ENCODE data around the gene RPH3AL. TPM values are rescaled to one million over a fixed set of nuclear protein-coding genes. Genes with fewer than 3 reads are reported as not detected.

Gene RPH3AL
- total RNA-seq, 1 experiment from 2014 or later = 3.0 TPM

DNA sequence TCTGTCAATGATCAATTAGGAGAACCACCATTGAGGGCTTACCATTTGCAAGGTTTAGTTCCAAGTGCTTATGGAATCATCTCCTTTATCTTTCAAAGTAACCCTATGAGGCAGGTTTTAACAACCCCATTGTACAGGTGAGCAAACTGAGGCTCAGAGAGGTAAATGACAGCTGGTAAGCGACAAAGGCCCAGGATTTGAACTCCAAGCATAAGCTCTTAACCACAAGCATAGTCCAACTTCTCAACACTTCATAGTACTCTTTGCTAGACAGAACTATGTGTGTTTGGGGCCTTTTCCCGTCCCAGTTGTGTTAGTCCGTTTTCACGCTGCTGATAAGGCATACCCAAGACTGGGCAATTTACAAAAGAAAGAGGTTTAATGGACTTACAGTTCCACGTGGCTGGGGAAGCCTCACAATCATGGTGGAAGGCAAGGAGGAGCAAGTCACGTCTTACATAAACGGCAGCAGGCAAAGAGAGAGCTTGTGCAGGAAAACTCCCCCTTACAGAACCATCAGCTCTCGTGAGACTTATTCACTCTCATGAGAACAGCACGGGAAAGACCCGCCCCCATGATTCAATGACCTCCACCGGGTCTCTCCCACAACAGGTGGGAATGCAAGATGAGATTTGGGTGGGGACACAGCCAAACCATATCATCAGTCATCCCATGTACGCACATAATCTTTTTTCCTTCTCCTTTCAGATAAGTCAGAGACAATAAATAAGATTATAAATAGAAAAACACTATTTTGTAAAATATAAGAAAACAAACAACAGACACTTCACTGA, 6.4 kb downstream of the RPH3AL start:
- Histone ChIP-seq H3K23me2 (ENCODE audit: insufficient read length, low read depth, low read length, poor library complexity, severe bottlenecking) (no peaks in the 10 kb centered on the region), H2AK5ac (ENCODE audit: insufficient read length, low read length) (no peak overlapping the region), H2BK15ac (ENCODE audit: low read depth, low read length) (no peak overlapping the region), H3K23ac (ENCODE audit: insufficient read length, low read depth, low read length) (no peak overlapping the region), H3K9me3 (ENCODE audit: control insufficient read depth, low read depth, low read length) (no peaks in the 10 kb centered on the region), H2BK20ac (ENCODE audit: low read depth, low read length, poor library complexity, severe bottlenecking) (no peak overlapping the region), H3K27me3 (ENCODE audit: insufficient read depth, low read length) (no peaks in the 10 kb centered on the region), H2AFZ (ENCODE audit: low read length) (no peak overlapping the region), H2BK12ac (ENCODE audit: insufficient read length, low read depth, low read length) (no peak overlapping the region), H3K18ac (ENCODE audit: insufficient read length, low read depth, low read length) (no peak overlapping the region), H4K20me1 (ENCODE audit: control insufficient read depth, insufficient read depth, insufficient read length) (no peaks in the 10 kb centered on the region), H3K27ac (ENCODE audit: insufficient read length, low read depth, low read length) (no peak overlapping the region), H3K79me1 (ENCODE audit: insufficient read depth, low read depth, low read length, poor library complexity, severe bottlenecking) (no peaks in the 10 kb centered on the region), H2BK5ac (ENCODE audit: insufficient read length, low read length) (no peak overlapping the region), H3K14ac (ENCODE audit: insufficient read depth, low read length) (no peak overlapping the region), H4K5ac (ENCODE audit: insufficient read length, low read depth, low read length) (no peak overlapping the region), H3K4me2 (ENCODE audit: insufficient read depth, insufficient read length, low read length) (no peak overlapping the region), H3T11ph (ENCODE audit: low read length) (no peak overlapping the region), H4K91ac (ENCODE audit: insufficient read length, low read depth, low read length) (no peak overlapping the region), H3K9ac (ENCODE audit: extremely low read depth, insufficient read length, low read length) (no peak overlapping the region), H3K4ac (ENCODE audit: low read depth, low read length) (no peak overlapping the region), H3K56ac (ENCODE audit: insufficient read length, low read depth, low read length) (no peak overlapping the region), H3K4me1 (ENCODE audit: insufficient read depth, low read length) (no peaks in the 10 kb centered on the region), H3K79me2 (ENCODE audit: insufficient read depth, low read length) (no peaks in the 10 kb centered on the region), H2BK120ac (ENCODE audit: low read depth, low read length, poor library complexity, severe bottlenecking) (no peak overlapping the region), H4K8ac (replicated peaks; ENCODE audit: insufficient read length, low read depth, low read length) (no peak overlapping the region)
- Mint-ChIP-seq H3K9me3 (peaks cover 7% of the 10 kb centered on the region in 2 experiments; a peak in 3 of 5 replicates), H3K27ac (no peak overlapping the region), H3K4me3 (no peak overlapping the region), H3K27me3 (ENCODE audit: low read depth) (peaks cover 14% of the 10 kb centered on the region), H3K4me1 (peaks cover 9 to 12% of the 10 kb centered on the region in 2 experiments), H3K36me3 (ENCODE audit: insufficient read depth in 1 of 3, low read depth in 3 of 3) (no peaks in the 10 kb centered on the region; a peak in 1 of 7 replicates)
- no CpG with 5 or more reads among the region's 12 CpGs for WGBS (ENCODE audit: extremely low coverage, insufficient read length, low lambda C conversion rate)
- no peak for DNase-seq
- TF ChIP-seq, protein P1, sequence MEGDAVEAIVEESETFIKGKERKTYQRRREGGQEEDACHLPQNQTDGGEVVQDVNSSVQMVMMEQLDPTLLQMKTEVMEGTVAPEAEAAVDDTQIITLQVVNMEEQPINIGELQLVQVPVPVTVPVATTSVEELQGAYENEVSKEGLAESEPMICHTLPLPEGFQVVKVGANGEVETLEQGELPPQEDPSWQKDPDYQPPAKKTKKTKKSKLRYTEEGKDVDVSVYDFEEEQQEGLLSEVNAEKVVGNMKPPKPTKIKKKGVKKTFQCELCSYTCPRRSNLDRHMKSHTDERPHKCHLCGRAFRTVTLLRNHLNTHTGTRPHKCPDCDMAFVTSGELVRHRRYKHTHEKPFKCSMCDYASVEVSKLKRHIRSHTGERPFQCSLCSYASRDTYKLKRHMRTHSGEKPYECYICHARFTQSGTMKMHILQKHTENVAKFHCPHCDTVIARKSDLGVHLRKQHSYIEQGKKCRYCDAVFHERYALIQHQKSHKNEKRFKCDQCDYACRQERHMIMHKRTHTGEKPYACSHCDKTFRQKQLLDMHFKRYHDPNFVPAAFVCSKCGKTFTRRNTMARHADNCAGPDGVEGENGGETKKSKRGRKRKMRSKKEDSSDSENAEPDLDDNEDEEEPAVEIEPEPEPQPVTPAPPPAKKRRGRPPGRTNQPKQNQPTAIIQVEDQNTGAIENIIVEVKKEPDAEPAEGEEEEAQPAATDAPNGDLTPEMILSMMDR (conservative IDR thresholded peaks at IDR 0.05) = no peak

All from H9 (cell line).